Measurements from ENCODE around the gene KIF16B.

GRCh38 chr20:16364320-16364687, 208.9 kb downstream of the KIF16B start:
- TF ChIP-seq CTCF (IDR thresholded peaks at IDR 0.05) (no peak), POLR2A (IDR thresholded peaks at IDR 0.05) (no peak)

Measured in lower leg skin (tissue), 3 donors.